Prostate gland (tissue), 2 donors: ENCODE measurements around the gene GFPT1. TPM values are rescaled to one million over a fixed set of nuclear protein-coding genes. Genes with fewer than 3 reads are reported as not detected.

Source experiments
- DNase-seq: peaks from one replicate; pipeline ENCODE4 v3.0.0-alpha.2; 2019; ENCODE audit warnings: low spot score
- H3K27ac ChIP-seq, 2 donors: fragments of 200-600 bp; sonication (generic); 2 replicates each; pipeline ENCODE4 v1.5.1; 2017 to 2019
- H3K27me3 ChIP-seq: fragments of 200-600 bp; sonication (generic); replicated peaks from 2 replicates; pipeline ENCODE4 v1.5.1; 2019; ENCODE audit not compliant: insufficient read depth
- H3K36me3 ChIP-seq, 2 donors: fragments of 200-600 bp; sonication (generic); 1 replicate in 1 of 2; 2 replicates in 1 of 2; pipeline versions ENCODE4 v1.5.1 to v1.8.1; 2017 to 2019
- H3K4me1 ChIP-seq: fragments of 200-600 bp; sonication (generic); replicated peaks from 2 replicates; pipeline ENCODE4 v1.5.1; 2019
- H3K4me3 ChIP-seq, 2 donors: fragments of 200-600 bp; sonication (generic); 2 replicates each; pipeline ENCODE4 v1.5.1; 2017 to 2019
- H3K9me3 ChIP-seq: fragments of 200-600 bp; sonication (generic); 2 replicates; pipeline ENCODE4 v1.5.1; 2017
- CTCF ChIP-seq, 4 experiments: fragments of 200-600 bp in 2 of 4; fragments of 450-650 bp in 2 of 4; sonication (generic) in 2 of 4; IDR thresholded peaks; 1 replicate in 3 of 4; 2 replicates in 1 of 4; pipeline ENCODE4 v1.5.1; 2016 to 2019; ENCODE audit warnings: antibody characterized with exemption in 4 of 4, mild to moderate bottlenecking in 2 of 4, moderate library complexity in 2 of 4
- POLR2A ChIP-seq: fragments of 450-650 bp; IDR thresholded peaks from one replicate; pipeline ENCODE4 v1.6.1; 2016; ENCODE audit warnings: antibody characterized with exemption, mild to moderate bottlenecking
- POLR2AphosphoS5 ChIP-seq: sonication (generic); formaldehyde crosslinking; IDR thresholded peaks from one replicate; pipeline ENCODE4 v1.6.1; 2017; ENCODE audit warnings: antibody characterized with exemption
- WGBS: methylation state at CpG from one replicate; pipeline ENCODE4 v1.1.5; 2018; 5-methylcytosine and 5-hydroxymethylcytosine counted together
- intact Hi-C: fragments of 100-400 bp; cut with DNase I; formaldehyde crosslinking; loops from one replicate; pipeline ENCODE4 v1.14.2; 2022
- total RNA-seq, 2 donors: library from RNA; depleted of rRNA; stranded (reverse); fragments of >200 nt; gene quantifications; one replicate each; pipeline ENCODE4 v1.1.0, GENCODE V29; 2016

Gene GFPT1
- total RNA-seq, 2 donors from 2014 or later = 27.4 to 52.7 TPM

DNA sequence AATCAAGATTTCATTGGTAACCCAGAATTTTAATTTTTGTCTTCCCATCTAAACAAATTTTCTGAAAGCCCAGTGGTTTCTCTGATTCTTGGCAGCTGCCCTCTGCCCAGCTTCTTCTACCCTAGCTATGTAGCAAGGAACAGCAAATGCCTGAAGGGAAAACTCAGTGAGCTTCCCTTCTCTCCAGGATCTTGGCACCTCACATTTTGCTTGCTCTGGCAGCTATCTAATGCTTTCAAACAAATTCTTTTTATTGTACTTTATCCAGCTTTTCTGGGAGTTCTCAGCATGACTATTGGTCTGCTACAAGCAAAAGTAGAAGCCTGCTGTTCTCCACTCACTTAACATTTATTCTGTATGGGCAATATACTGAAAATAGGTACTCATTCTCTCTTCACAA, 18.3 kb upstream of the GFPT1 start:
- Histone ChIP-seq H3K9me3 (no peaks in the 10 kb centered on the region), H3K36me3 (no peaks in the 10 kb centered on the region), H3K27ac (no peak overlapping the region), H3K4me3 (no peak overlapping the region), H3K27me3 (no peaks in the 10 kb centered on the region), H3K4me1 (no peaks in the 10 kb centered on the region)
- no peak for DNase-seq
- intact Hi-C loops = no loop called here
- TF ChIP-seq POLR2AphosphoS5 = no peak
- no peak for TF ChIP-seq CTCF (IDR thresholded peaks at IDR 0.05)
- TF ChIP-seq POLR2A = no peak

DNA sequence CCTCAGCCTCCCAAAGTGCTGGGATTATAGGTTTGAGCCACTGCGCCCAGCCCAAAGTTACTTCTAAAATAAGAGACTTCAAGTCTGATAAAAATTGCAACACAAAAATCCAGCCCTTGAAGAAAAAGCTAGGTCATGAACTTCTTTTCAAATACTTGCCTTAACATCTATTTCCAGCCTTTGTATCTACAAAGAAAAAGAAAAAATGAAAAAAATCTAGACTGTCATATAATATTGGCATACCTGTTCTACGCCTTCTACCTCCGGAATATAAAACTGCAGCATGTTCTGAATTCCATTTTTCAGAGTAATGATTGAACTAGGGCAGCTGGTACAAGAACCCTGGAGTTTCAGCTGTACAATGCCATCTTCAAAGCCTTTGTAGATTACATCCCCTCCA, 13.1 kb upstream of the GFPT1 start:
- Histone ChIP-seq H3K27ac (no peak overlapping the region), H3K36me3 (peaks cover 0 to 4% of the 10 kb centered on the region in 2 donors), H3K27me3 (no peaks in the 10 kb centered on the region), H3K4me1 (no peaks in the 10 kb centered on the region), H3K9me3 (no peaks in the 10 kb centered on the region), H3K4me3 (no peak overlapping the region)
- WGBS = 98% methylated on average over 3 of the region's 3 CpGs
- DNase-seq = no peak
- TF ChIP-seq POLR2A (no peak), CTCF (IDR thresholded peaks at IDR 0.05) (no peak), POLR2AphosphoS5 (no peak)
- intact Hi-C loops = no loop called here

GRCh38 chr2:69397234-69397633, 10.2 kb upstream of the GFPT1 start:
- Histone ChIP-seq H3K36me3 (peaks cover 0 to 4% of the 10 kb centered on the region in 2 donors), H3K4me1 (no peaks in the 10 kb centered on the region), H3K4me3 (no peak overlapping the region), H3K27me3 (no peaks in the 10 kb centered on the region), H3K9me3 (no peaks in the 10 kb centered on the region), H3K27ac (no peak overlapping the region)
- intact Hi-C loops = no loop called here
- DNase-seq = no peak
- TF ChIP-seq CTCF (IDR thresholded peaks at IDR 0.05) = no peak
- TF ChIP-seq POLR2A = no peak
- TF ChIP-seq POLR2AphosphoS5 = no peak

DNA sequence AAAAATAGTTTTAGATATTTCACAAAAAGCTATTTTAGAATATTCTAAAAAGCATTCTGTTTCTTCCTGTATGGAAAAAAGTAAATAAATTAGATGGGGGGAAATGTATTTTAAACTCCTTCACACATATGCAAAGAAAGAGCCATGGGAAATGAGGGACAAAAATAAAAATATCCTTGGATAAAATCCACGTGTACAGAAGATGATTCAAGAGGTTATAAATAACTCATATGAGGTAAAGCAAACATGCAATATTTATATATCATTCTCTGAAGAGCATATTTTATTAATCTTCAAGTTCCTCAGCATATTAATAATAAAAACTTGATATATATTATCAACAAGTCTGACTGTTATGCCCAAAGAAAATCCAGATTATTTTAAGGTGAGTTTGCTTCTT, 8.8 kb upstream of the GFPT1 start:
- TF ChIP-seq POLR2A (no peak), CTCF (IDR thresholded peaks at IDR 0.05) (no peak), POLR2AphosphoS5 (no peak)
- Histone ChIP-seq H3K4me1 (no peaks in the 10 kb centered on the region), H3K4me3 (no peak overlapping the region), H3K9me3 (no peaks in the 10 kb centered on the region), H3K27me3 (no peaks in the 10 kb centered on the region), H3K27ac (no peak overlapping the region), H3K36me3 (peaks cover 0 to 4% of the 10 kb centered on the region in 2 donors)
- no peak for DNase-seq
- intact Hi-C loops = no loop called here
- 22% methylated on average over 1 of the region's 1 CpG for WGBS

- DNase-seq = no peak
Observed at GRCh38 chr2:69393963-69394362, 6.9 kb upstream of the GFPT1 start.

More at GRCh38 chr2:69393963-69394362, 6.9 kb upstream of the GFPT1 start:
- Histone ChIP-seq H3K4me1 (no peaks in the 10 kb centered on the region), H3K27ac (no peak overlapping the region), H3K9me3 (no peaks in the 10 kb centered on the region), H3K4me3 (no peak overlapping the region), H3K27me3 (no peaks in the 10 kb centered on the region), H3K36me3 (peaks cover 0 to 4% of the 10 kb centered on the region in 2 donors)
- intact Hi-C loops = no loop called here
- TF ChIP-seq POLR2A (no peak), POLR2AphosphoS5 (no peak), CTCF (IDR thresholded peaks at IDR 0.05) (no peak)
